HUES6 (cell line): ENCODE data around the gene RIPOR3.

ENCODE experiments used
- H3K27ac ChIP-seq: 2 replicates; pipeline ENCODE4 v1.7.0; 2013; ENCODE audit warnings: low read depth, mild to moderate bottlenecking, low read length, inconsistent platforms
- H3K27me3 ChIP-seq: 2 replicates; pipeline ENCODE4 v1.6.1; 2013; ENCODE audit warnings: low read length; ENCODE audit not compliant: control insufficient read depth, insufficient read depth
- H3K36me3 ChIP-seq: 2 replicates; pipeline ENCODE4 v1.6.1; 2013; ENCODE audit warnings: low read length; ENCODE audit not compliant: control insufficient read depth, insufficient read depth
- H3K4me1 ChIP-seq: 2 replicates; pipeline ENCODE4 v1.6.1; 2013; ENCODE audit warnings: low read length; ENCODE audit not compliant: control insufficient read depth, insufficient read depth
- H3K4me3 ChIP-seq: 2 replicates; pipeline ENCODE4 v1.5.1; 2013; ENCODE audit warnings: low read depth, low read length
- H3K9ac ChIP-seq: one replicate; pipeline ENCODE4 v1.6.1; 2013; ENCODE audit warnings: mild to moderate bottlenecking, low read length
- H3K9me3 ChIP-seq: 2 replicates; pipeline ENCODE4 v1.6.1; 2013; ENCODE audit warnings: low read depth, low read length; ENCODE audit not compliant: control insufficient read depth, insufficient read depth

RIPOR3 gene

GRCh38 chr20:50559856-50560638, 131.3 kb downstream of the RIPOR3 start:
- peaks cover 16% of the 10 kb centered on the region; the same call in 1 of the 2 replicates for H3K4me1 ChIP-seq
- no peak overlapping the region for H3K27ac ChIP-seq
- no peak overlapping the region for H3K9ac ChIP-seq
- H3K4me3 ChIP-seq = no peak overlapping the region
- H3K27me3 ChIP-seq = no peaks in the 10 kb centered on the region
- no peaks in the 10 kb centered on the region for H3K9me3 ChIP-seq
- peaks cover 19% of the 10 kb centered on the region for H3K36me3 ChIP-seq

DNA sequence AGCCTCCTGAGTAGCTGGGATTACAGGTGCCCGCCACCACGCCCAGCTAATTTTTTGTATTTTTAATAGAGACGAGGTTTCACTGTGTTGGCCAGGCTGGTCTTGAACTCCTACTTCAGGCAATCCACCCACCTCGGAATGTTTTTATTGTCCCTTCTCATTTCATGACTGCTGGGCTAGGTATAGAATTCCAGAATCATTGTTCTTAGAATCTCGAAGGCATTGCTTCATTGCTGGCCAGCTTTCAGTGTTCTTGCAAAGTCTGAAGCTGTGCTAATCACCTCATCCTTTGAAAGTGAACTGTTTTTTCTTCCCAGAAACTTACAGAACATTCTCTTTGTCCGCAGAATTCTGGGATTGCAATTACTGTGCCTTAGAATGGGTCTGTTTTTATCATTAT, 132.2 kb downstream of the RIPOR3 start:
- H3K27me3 ChIP-seq = no peaks in the 10 kb centered on the region
- H3K4me3 ChIP-seq = no peak overlapping the region
- no peak overlapping the region for H3K27ac ChIP-seq
- no peak overlapping the region for H3K9ac ChIP-seq
- H3K4me1 ChIP-seq = peaks cover 16% of the 10 kb centered on the region; the same call in 1 of the 2 replicates
- H3K9me3 ChIP-seq = no peaks in the 10 kb centered on the region
- peaks cover 14% of the 10 kb centered on the region for H3K36me3 ChIP-seq

DNA sequence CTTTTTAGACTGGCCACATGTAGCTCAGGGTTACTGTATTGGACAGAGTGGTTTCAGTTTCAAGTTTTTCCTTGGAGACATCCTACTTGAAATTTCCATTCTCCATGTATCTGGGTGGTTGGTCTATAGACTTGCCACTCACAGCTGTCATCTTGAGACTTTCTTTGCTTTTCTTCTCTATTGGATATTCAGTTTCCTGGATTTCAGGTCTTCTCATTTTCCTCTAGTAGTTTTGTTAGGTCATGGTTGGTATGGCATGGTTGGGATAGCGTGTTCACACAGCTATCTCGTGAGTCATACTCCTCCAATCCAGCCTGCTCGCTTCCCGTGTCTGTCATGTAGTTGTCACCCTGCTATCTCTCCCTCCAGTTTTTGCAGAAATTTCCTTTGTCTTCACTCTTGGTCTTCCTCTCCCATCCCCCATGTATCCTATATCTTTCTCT, 132.8 kb downstream of the RIPOR3 start:
- Histone ChIP-seq H3K36me3 (peaks cover 14% of the 10 kb centered on the region), H3K27me3 (no peaks in the 10 kb centered on the region), H3K27ac (no peak overlapping the region)

DNA sequence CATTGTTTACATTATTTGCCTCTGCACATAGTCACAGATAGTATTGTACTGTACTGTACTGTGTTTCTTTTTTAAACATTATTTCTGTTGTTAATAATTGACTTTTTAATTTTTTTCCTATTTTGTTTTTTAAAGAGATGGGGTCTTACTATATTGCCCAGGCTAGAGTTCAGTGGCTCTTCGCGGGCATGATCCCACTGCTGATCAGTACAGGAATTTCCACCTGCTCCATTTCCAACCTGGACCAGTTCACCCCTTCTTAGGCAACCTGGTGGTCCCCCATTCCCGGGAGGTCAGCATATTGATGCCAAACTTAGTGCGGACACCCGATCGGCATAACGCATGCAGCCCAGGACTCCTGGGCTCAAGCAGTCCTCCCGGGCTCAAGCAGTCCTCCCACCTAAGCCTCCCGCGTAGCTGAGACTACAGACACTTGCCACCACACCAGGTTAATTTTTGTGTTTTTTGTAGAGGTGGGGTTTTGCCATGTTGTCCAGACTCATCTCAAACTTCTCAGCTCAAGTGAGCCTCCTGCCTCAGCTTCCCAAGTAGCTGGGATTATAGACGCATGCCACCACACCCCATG, 133.7 kb downstream of the RIPOR3 start:
- Histone ChIP-seq H3K9ac (no peak overlapping the region), H3K27me3 (no peaks in the 10 kb centered on the region), H3K36me3 (peaks cover 9% of the 10 kb centered on the region), H3K9me3 (no peaks in the 10 kb centered on the region), H3K27ac (no peak overlapping the region), H3K4me3 (no peak overlapping the region), H3K4me1 (peaks cover 16% of the 10 kb centered on the region; the same call in 1 of the 2 replicates)

More for the DNA sequence above, 132.8 kb downstream of the RIPOR3 start:
- Histone ChIP-seq H3K4me3 (no peak overlapping the region), H3K9me3 (no peaks in the 10 kb centered on the region), H3K9ac (no peak overlapping the region), H3K4me1 (peaks cover 16% of the 10 kb centered on the region; the same call in 1 of the 2 replicates)

- Histone ChIP-seq H3K9me3 (no peaks in the 10 kb centered on the region), H3K9ac (no peak overlapping the region), H3K4me3 (no peak overlapping the region), H3K27ac (no peak overlapping the region), H3K4me1 (peaks cover under 1% of the 10 kb centered on the region; the same call in 1 of the 2 replicates), H3K36me3 (no peaks in the 10 kb centered on the region), H3K27me3 (no peaks in the 10 kb centered on the region)
These were observed 135.7 kb downstream of the RIPOR3 start for GRCh38 chr20:50555662-50556061.

DNA sequence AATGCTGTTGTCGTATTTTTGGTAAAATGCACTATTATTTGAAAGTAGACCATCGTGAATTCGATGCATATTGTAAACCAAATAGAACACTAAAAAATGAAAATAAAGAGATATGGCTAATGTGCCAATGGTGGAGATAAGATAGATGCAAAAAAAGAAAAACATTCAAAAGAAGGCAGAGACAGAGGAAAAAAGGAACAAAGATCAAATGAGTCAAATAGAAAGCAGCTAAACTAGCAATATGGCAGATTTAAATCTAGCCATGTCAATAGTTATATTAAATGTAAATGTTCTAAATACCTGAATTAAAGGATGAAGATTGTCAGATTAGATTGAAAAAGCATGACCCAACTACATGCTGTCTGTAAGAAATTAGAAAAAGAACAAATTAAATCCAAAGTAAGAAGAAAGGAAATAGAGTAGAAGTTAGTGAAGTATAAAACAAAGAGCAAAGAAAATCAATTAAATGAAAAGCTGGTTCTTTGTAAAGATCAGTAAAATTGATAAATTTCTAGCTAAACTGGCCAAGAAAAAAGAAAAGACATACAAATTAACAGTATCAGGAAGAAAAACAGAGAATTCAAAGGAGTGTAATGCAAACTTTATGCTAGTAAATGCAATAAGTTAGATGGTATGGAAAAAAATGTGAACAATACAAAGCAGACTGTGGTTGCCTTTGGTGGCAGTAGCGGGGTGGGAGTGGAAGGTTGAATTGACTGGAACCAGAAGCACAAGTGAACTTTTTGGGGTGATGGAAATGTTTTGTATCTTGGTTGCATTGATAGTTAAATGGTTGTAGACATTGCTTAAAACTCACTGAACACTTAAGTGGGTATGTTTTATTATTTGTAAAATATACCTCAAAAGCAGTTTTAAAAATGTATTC, 136.4 kb downstream of the RIPOR3 start:
- Histone ChIP-seq H3K9ac (no peak overlapping the region), H3K27me3 (no peaks in the 10 kb centered on the region), H3K36me3 (no peaks in the 10 kb centered on the region), H3K4me3 (no peak overlapping the region), H3K4me1 (no peaks in the 10 kb centered on the region), H3K27ac (no peak overlapping the region), H3K9me3 (no peaks in the 10 kb centered on the region)

DNA sequence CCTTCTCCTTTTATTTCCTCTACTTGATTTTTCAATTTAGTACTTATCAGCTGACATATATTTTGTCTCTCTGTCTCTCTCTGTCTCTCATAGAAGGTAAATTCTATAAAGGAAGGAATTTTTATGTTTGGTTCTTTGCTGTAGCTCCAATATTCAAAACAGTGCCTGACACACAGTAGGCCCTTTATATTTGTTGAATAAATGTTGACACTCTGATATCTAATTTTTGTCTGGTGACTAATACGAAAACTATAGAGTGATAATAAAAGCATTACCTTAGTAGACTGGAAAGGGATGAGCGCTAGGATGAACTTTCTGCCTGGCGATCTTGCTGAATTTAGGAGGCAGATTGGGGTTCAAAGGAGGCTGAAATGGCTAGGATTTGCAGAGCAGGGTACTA, 138.4 kb downstream of the RIPOR3 start:
- H3K9me3 ChIP-seq = no peaks in the 10 kb centered on the region
- no peak overlapping the region for H3K4me3 ChIP-seq
- peaks cover 4% of the 10 kb centered on the region; the same call in 1 of the 2 replicates for H3K36me3 ChIP-seq
- H3K27ac ChIP-seq = no peak overlapping the region
- H3K27me3 ChIP-seq = no peaks in the 10 kb centered on the region
- no peak overlapping the region for H3K9ac ChIP-seq
- no peaks in the 10 kb centered on the region for H3K4me1 ChIP-seq

GRCh38 chr20:50551288-50551687, 140.1 kb downstream of the RIPOR3 start:
- Histone ChIP-seq H3K9me3 (no peaks in the 10 kb centered on the region), H3K4me3 (no peak overlapping the region), H3K27ac (no peak overlapping the region), H3K36me3 (peaks cover 4% of the 10 kb centered on the region; the same call in 1 of the 2 replicates), H3K4me1 (no peaks in the 10 kb centered on the region), H3K27me3 (no peaks in the 10 kb centered on the region), H3K9ac (no peak overlapping the region)

DNA sequence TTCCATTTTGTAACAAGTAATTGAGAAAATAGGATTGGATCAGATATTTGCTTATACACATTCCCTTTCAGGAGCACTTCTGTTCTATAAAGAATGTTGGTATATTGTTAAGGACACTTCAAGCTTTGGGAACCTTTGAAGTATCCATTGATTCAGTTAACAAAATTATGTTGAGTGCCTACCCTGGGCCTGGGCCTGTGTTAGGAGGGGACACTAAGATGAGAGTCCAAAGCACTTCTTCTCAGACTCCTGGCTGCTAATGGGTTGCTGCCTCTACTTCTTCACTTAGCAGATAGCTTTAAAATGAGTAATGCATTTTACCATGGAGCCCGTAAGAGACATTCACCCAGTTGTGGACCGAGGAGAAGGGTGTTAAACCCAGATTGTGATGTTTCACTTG, 140.8 kb downstream of the RIPOR3 start:
- Histone ChIP-seq H3K9me3 (no peaks in the 10 kb centered on the region), H3K9ac (no peak overlapping the region), H3K4me3 (no peak overlapping the region), H3K27ac (no peak overlapping the region), H3K4me1 (no peaks in the 10 kb centered on the region), H3K36me3 (peaks cover 4% of the 10 kb centered on the region; the same call in 1 of the 2 replicates), H3K27me3 (no peaks in the 10 kb centered on the region)

DNA sequence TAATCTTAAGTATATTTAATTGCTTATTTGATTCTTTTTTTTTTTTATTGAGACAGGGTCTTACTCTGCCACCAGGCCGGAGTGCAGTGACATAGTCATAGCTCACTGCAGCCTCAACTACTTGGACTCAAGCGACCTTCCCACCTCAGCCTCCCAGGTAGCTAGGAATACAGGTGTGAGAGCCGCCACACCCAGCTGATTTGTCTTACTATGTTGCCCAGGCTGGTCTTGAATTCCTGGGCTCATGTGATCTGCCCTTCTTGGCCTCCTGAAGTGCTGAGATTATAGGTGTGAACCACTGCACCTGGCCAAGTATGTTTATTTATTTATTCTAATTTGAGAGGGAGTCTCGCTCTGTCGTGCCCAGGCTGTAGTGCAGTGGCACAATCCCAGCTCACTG, 142.9 kb downstream of the RIPOR3 start:
- Histone ChIP-seq H3K9ac (no peak overlapping the region), H3K9me3 (no peaks in the 10 kb centered on the region), H3K4me3 (no peak overlapping the region), H3K27ac (no peak overlapping the region), H3K36me3 (peaks cover 4% of the 10 kb centered on the region; the same call in 1 of the 2 replicates), H3K27me3 (no peaks in the 10 kb centered on the region), H3K4me1 (no peaks in the 10 kb centered on the region)
